NCI-H146 (cell line): ENCODE measurements around the gene DTX3.
"Not testable (repeated sequence)": the region's sequence is repeated elsewhere in the genome, so short reads cannot be mapped to it uniquely, and the experiment has no call there.

Experiments
- DNase-seq: peaks from one replicate; lab custom pipeline; 2025; lab: John Stamatoyannopoulos, UW

The DTX3 gene

GRCh38 chr12:57583008-57583831, 21.4 kb upstream of the DTX3 start:
- DNase-seq: peak; percentile 88

- DNase-seq: no peak
Observed at GRCh38 chr12:57584050-57584449, 20.6 kb upstream of the DTX3 start.

GRCh38 chr12:57584690-57585089, 19.9 kb upstream of the DTX3 start:
- no peak for DNase-seq

- no peak for DNase-seq
Observed at GRCh38 chr12:57585156-57585555, 19.5 kb upstream of the DTX3 start.

- no peak for DNase-seq
Observed at GRCh38 chr12:57586128-57586527, 18.5 kb upstream of the DTX3 start.

- DNase-seq: no peak
Observed at GRCh38 chr12:57586832-57587429, 17.7 kb upstream of the DTX3 start.

GRCh38 chr12:57588951-57589610, 15.5 kb upstream of the DTX3 start:
- DNase-seq: not testable (repeated sequence)

- DNase-seq: peak; percentile 25
Observed at GRCh38 chr12:57590479-57590863, 14.2 kb upstream of the DTX3 start.

GRCh38 chr12:57590864-57591781, 13.5 kb upstream of the DTX3 start, which contains the start of gene PIP4K2C:
Gene PIP4K2C, plus strand, starts transcription at chr12:57591192. Its CDS starts 98 bp downstream, at chr12:57591290.
- peak; percentile 91 for DNase-seq

- DNase-seq: no peak
Observed at GRCh38 chr12:57591782-57592325, 12.8 kb upstream of the DTX3 start.

GRCh38 chr12:57592551-57593165, 12.0 kb upstream of the DTX3 start:
- no peak for DNase-seq

GRCh38 chr12:57593187-57593586, 11.4 kb upstream of the DTX3 start:
- no peak for DNase-seq

GRCh38 chr12:57600395-57600794, 4.2 kb upstream of the DTX3 start:
- no peak for DNase-seq

- no peak for DNase-seq
Observed at GRCh38 chr12:57602544-57602943, 2.1 kb upstream of the DTX3 start.

GRCh38 chr12:57603324-57603723, 1.3 kb upstream of the DTX3 start:
- no peak for DNase-seq

- no peak for DNase-seq
Observed at GRCh38 chr12:57603815-57604453, 690 bp upstream of the DTX3 start.

- DNase-seq: no peak
Observed at GRCh38 chr12:57604992-57605810, 577 bp downstream of the DTX3 start.

- no peak for DNase-seq
Observed at GRCh38 chr12:57605811-57606311, 1.2 kb downstream of the DTX3 start.

- no peak for DNase-seq
Observed at GRCh38 chr12:57606399-57606798, 1.8 kb downstream of the DTX3 start.

- no peak for DNase-seq
Observed at GRCh38 chr12:57606821-57607220, 2.2 kb downstream of the DTX3 start.
